ENCODE measurements around the gene LAMP2. TPM values are rescaled to one million over a fixed set of nuclear protein-coding genes. Genes with fewer than 3 reads are reported as not detected.

Gene LAMP2
- total RNA-seq, 4 donors from 2014 or later: 70.0 to 112 (median 110) TPM

DNA sequence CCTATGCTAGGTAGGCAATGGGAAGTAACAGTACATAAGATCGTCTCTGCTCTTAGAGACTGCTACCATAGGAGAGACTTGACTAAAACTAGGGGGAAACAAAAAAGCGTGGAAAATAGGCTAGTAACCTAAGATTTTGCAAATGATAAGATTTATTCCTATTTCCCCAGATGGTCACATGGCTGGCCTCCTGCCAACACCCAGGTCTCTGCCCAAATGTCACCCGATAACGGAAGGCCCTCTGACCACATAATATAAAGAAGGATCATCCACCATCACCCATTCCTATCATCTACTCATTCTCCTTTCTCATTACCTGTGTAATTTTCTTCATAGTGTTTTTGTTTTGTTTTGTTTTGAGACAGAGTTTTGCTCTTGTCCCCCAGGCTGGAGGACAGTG is 4.7 kb downstream of the LAMP2 start:
- intact Hi-C loops (cut with DNase I; ENCODE audit: low total_unique reads) (no loop called here), in situ Hi-C loops (cut with MboI; ENCODE audit: low sequenced_read_pairs in 4 of 4) (loop anchor here in 3 of 4 donors (25.0 kb wide), 2 partner anchors 102 to 227 kb away; partner anchors contain the start of gene ATP1B4 (in 1 of the 3))
- Histone ChIP-seq H3K27me3 (no peaks in the 10 kb centered on the region), H3K36me3 (no peaks in the 10 kb centered on the region), H3K4me1 (peaks cover 33 to 54% of the 10 kb centered on the region in 2 donors), H3K9me3 (no peaks in the 10 kb centered on the region), H3K4me3 (peak overlapping the region in 1 of 4 donors; percentile 6), H3K27ac (peak overlapping the region; percentile 95 to 97 (median 95))
- ATAC-seq (no peak), DNase-seq (no peak)
- TF ChIP-seq CTCF (IDR thresholded peaks at IDR 0.05 in 4 of 5, conservative IDR thresholded peaks at IDR 0.05 in 1 of 5) (no peak), POLR2A (IDR thresholded peaks at IDR 0.05) (no peak)

GRCh38 chrX:120463241-120463640 is 5.9 kb downstream of the LAMP2 start:
- intact Hi-C loops (cut with DNase I; ENCODE audit: low total_unique reads): no loop called here
- H3K27me3 ChIP-seq: no peaks in the 10 kb centered on the region
- in situ Hi-C loops (cut with MboI; ENCODE audit: low sequenced_read_pairs in 4 of 4): loop anchor here in 3 of 4 donors (25.0 kb wide), 2 partner anchors 101 to 226 kb away; partner anchors contain the start of gene ATP1B4 (in 1 of the 3)
- no peaks in the 10 kb centered on the region for H3K36me3 ChIP-seq
- peak overlapping the region; percentile 95 to 97 (median 95) for H3K27ac ChIP-seq
- peak; percentile 14 to 28 for DNase-seq
- TF ChIP-seq CTCF (IDR thresholded peaks at IDR 0.05 in 4 of 5, conservative IDR thresholded peaks at IDR 0.05 in 1 of 5) (no peak), POLR2A (IDR thresholded peaks at IDR 0.05) (no peak)
- ATAC-seq: no peak
- no peaks in the 10 kb centered on the region for H3K9me3 ChIP-seq
- H3K4me3 ChIP-seq: no peak overlapping the region
- peaks cover 43 to 66% of the 10 kb centered on the region in 2 donors for H3K4me1 ChIP-seq

GRCh38 chrX:120462370-120462769 is 6.7 kb downstream of the LAMP2 start:
- ATAC-seq (no peak), DNase-seq (no peak)
- Histone ChIP-seq H3K4me1 (peaks cover 47 to 73% of the 10 kb centered on the region in 2 donors), H3K36me3 (no peaks in the 10 kb centered on the region), H3K9me3 (no peaks in the 10 kb centered on the region), H3K27ac (peak overlapping the region; percentile 40 to 97 (median 95)), H3K27me3 (no peaks in the 10 kb centered on the region), H3K4me3 (no peak overlapping the region)
- intact Hi-C loops (cut with DNase I; ENCODE audit: low total_unique reads) (no loop called here), in situ Hi-C loops (cut with MboI; ENCODE audit: low sequenced_read_pairs in 4 of 4) (loop anchor here in 3 of 4 donors (25.0 kb wide), 2 partner anchors 100 to 225 kb away; partner anchors contain the start of gene ATP1B4 (in 1 of the 3))
- TF ChIP-seq CTCF (IDR thresholded peaks at IDR 0.05 in 4 of 5, conservative IDR thresholded peaks at IDR 0.05 in 1 of 5): no peak
- no peak for TF ChIP-seq POLR2A (IDR thresholded peaks at IDR 0.05)

GRCh38 chrX:120459309-120459708 is 9.8 kb downstream of the LAMP2 start:
- intact Hi-C loops (cut with DNase I; ENCODE audit: low total_unique reads) (loop anchor here (2.0 kb wide), 1 partner anchor 95 kb away; no protein-coding TSS in a partner anchor), in situ Hi-C loops (cut with MboI; ENCODE audit: low sequenced_read_pairs in 4 of 4) (loop anchor here in 3 of 4 donors (10.0 to 25.0 kb wide), 3 partner anchors 95 to 222 kb away; partner anchors contain the start of gene ATP1B4 (in 2 of the 3))
- Histone ChIP-seq H3K9me3 (no peaks in the 10 kb centered on the region), H3K27ac (peak overlapping the region; percentile 47 to 97 (median 95)), H3K4me1 (peaks cover 47 to 61% of the 10 kb centered on the region in 2 donors), H3K36me3 (peaks cover 0 to 4% of the 10 kb centered on the region in 2 donors), H3K27me3 (no peaks in the 10 kb centered on the region), H3K4me3 (no peak overlapping the region)
- TF ChIP-seq CTCF (IDR thresholded peaks at IDR 0.05 in 4 of 5, conservative IDR thresholded peaks at IDR 0.05 in 1 of 5) (no peak), POLR2A (IDR thresholded peaks at IDR 0.05) (no peak)
- ATAC-seq (peak; percentile 91 to 96), DNase-seq (peak; percentile 57 to 73)
